SU-DHL-6 (cell line): ENCODE results near the gene SLC41A3.

Source experiments
- H2AFZ ChIP-seq: fragments of 200-600 bp; sonication (generic); 2 replicates; pipeline ENCODE4 v1.6.1; 2014; ENCODE audit warnings: low read depth, mild to moderate bottlenecking, moderate library complexity, mixed read lengths, antibody characterized with exemption, low read length; ENCODE audit not compliant: severe bottlenecking
- H3F3A ChIP-seq: fragments of 200-600 bp; shearing (Covaris generic); 2 replicates; pipeline ENCODE4 v1.6.0; 2016; ENCODE audit warnings: antibody characterized with exemption, mild to moderate bottlenecking; ENCODE audit not compliant: insufficient read depth
- H3K27ac ChIP-seq: fragments of 200-600 bp; sonication (generic); 2 replicates; pipeline ENCODE4 v1.5.1; 2016; ENCODE audit warnings: low read depth, mild to moderate bottlenecking, low read length, moderate library complexity, mixed read lengths
- H3K27me3 ChIP-seq: fragments of 200-600 bp; sonication (generic), shearing (Covaris generic); 2 replicates; pipeline ENCODE4 v1.6.0; 2014; ENCODE audit warnings: mild to moderate bottlenecking, low read length
- H3K36me3 ChIP-seq: fragments of 200-600 bp; sonication (generic); 2 replicates; pipeline ENCODE4 v1.6.1; 2014; ENCODE audit warnings: mild to moderate bottlenecking, low read length, mixed read lengths
- H3K4me2 ChIP-seq: fragments of 300-600, 200-600 bp; shearing (Covaris generic), sonication (generic); 2 replicates; pipeline ENCODE4 v1.6.0; 2014; ENCODE audit warnings: low read length, low read depth, mild to moderate bottlenecking; ENCODE audit not compliant: poor library complexity, severe bottlenecking
- H3K4me3 ChIP-seq: fragments of 200-600 bp; sonication (generic); 2 replicates; pipeline ENCODE4 v1.5.1; 2014; ENCODE audit warnings: antibody characterized with exemption, low read length, mild to moderate bottlenecking, mixed read lengths; ENCODE audit not compliant: insufficient read depth, poor library complexity, severe bottlenecking
- H3K79me2 ChIP-seq: fragments of 200-600 bp; sonication (generic); 2 replicates; pipeline ENCODE4 v1.6.1; 2014; ENCODE audit warnings: mild to moderate bottlenecking, low read length, moderate library complexity; ENCODE audit not compliant: insufficient read depth
- H3K9ac ChIP-seq: fragments of 200-600 bp; sonication (generic); 2 replicates; pipeline ENCODE4 v1.7.0; 2014; ENCODE audit warnings: mild to moderate bottlenecking, low read length
- H3K9me2 ChIP-seq: fragments of 200-600 bp; sonication (generic); replicated peaks from 2 replicates; pipeline ENCODE4 v1.6.1; 2014; ENCODE audit warnings: low read length; ENCODE audit not compliant: insufficient read depth
- H3K9me3 ChIP-seq: fragments of 200-600 bp; sonication (generic); 2 replicates; pipeline ENCODE4 v1.6.1; 2014; ENCODE audit warnings: low read length, mixed read lengths; ENCODE audit not compliant: insufficient read depth
- H4K20me1 ChIP-seq: fragments of 200-600 bp; sonication (generic); 2 replicates; pipeline ENCODE4 v1.6.1; 2014; ENCODE audit warnings: low read depth, mild to moderate bottlenecking, antibody characterized with exemption, low read length, moderate library complexity, mixed read lengths
- CTCF ChIP-seq: fragments of 200-600 bp; sonication (generic); IDR thresholded peaks from one replicate; pipeline ENCODE4 v1.5.1; 2017; ENCODE audit warnings: antibody characterized with exemption, mild to moderate bottlenecking, low read length, moderate library complexity; ENCODE audit not compliant: insufficient read depth, poor library complexity, severe bottlenecking
- EZH2phosphoT487 ChIP-seq: fragments of 200-600 bp; sonication (generic), shearing (Covaris generic); conservative IDR thresholded peaks from 2 replicates; pipeline ENCODE4 v1.6.1; 2018; ENCODE audit warnings: mild to moderate bottlenecking, antibody characterized with exemption, low read length, moderate library complexity, mixed read lengths

Gene SLC41A3

GRCh38 chr3:126106336-126107202, 22.6 kb upstream of the SLC41A3 start:
- Histone ChIP-seq H3K9me2 (no peaks in the 10 kb centered on the region), H3F3A (no peaks in the 10 kb centered on the region), H3K27me3 (no peaks in the 10 kb centered on the region)

GRCh38 chr3:126105691-126106187, 21.8 kb upstream of the SLC41A3 start:
- Histone ChIP-seq H3K27me3 (no peaks in the 10 kb centered on the region), H3K27ac (no peak overlapping the region), H3K4me3 (no peak overlapping the region), H3F3A (no peaks in the 10 kb centered on the region), H3K9me2 (no peaks in the 10 kb centered on the region), H3K9me3 (no peaks in the 10 kb centered on the region), H2AFZ (no peak overlapping the region), H4K20me1 (no peaks in the 10 kb centered on the region), H3K79me2 (no peaks in the 10 kb centered on the region), H3K36me3 (no peaks in the 10 kb centered on the region), H3K9ac (no peak overlapping the region), H3K4me2 (no peak overlapping the region)
- TF ChIP-seq CTCF = no peak
- TF ChIP-seq EZH2phosphoT487 = no peak

More at GRCh38 chr3:126106336-126107202, 22.6 kb upstream of the SLC41A3 start:
- no peak overlapping the region for H3K9ac ChIP-seq
- TF ChIP-seq CTCF = no peak
- TF ChIP-seq EZH2phosphoT487 = no peak
- no peak overlapping the region for H3K4me2 ChIP-seq
- H3K4me3 ChIP-seq = no peak overlapping the region
- no peak overlapping the region for H3K27ac ChIP-seq
- no peaks in the 10 kb centered on the region for H3K9me3 ChIP-seq
- H4K20me1 ChIP-seq = no peaks in the 10 kb centered on the region
- no peaks in the 10 kb centered on the region for H3K79me2 ChIP-seq
- H2AFZ ChIP-seq = no peak overlapping the region
- H3K36me3 ChIP-seq = no peaks in the 10 kb centered on the region

- H3F3A ChIP-seq = no peaks in the 10 kb centered on the region
Measured at GRCh38 chr3:126104742-126105605, 21.1 kb upstream of the SLC41A3 start.

More at GRCh38 chr3:126104742-126105605, 21.1 kb upstream of the SLC41A3 start:
- Histone ChIP-seq H3K27ac (no peak overlapping the region), H3K9ac (no peak overlapping the region), H3K9me2 (no peaks in the 10 kb centered on the region), H3K4me3 (no peak overlapping the region), H3K36me3 (no peaks in the 10 kb centered on the region), H2AFZ (no peak overlapping the region), H3K4me2 (no peak overlapping the region), H3K27me3 (no peaks in the 10 kb centered on the region), H4K20me1 (no peaks in the 10 kb centered on the region), H3K79me2 (no peaks in the 10 kb centered on the region), H3K9me3 (no peaks in the 10 kb centered on the region)
- TF ChIP-seq EZH2phosphoT487 (no peak), CTCF (no peak)
